ENCODE results near the gene LTB4R.
A peak's percentile ranks its signal among the peaks of the same experiment; 100 is the strongest.
"Not testable (repeated sequence)": the region's sequence is repeated elsewhere in the genome, so short reads cannot be mapped to it uniquely, and the experiment has no call there.

Gene LTB4R

GRCh38 chr14:24327914-24328313, 16.6 kb downstream of the LTB4R start:
- TF ChIP-seq, protein P1, sequence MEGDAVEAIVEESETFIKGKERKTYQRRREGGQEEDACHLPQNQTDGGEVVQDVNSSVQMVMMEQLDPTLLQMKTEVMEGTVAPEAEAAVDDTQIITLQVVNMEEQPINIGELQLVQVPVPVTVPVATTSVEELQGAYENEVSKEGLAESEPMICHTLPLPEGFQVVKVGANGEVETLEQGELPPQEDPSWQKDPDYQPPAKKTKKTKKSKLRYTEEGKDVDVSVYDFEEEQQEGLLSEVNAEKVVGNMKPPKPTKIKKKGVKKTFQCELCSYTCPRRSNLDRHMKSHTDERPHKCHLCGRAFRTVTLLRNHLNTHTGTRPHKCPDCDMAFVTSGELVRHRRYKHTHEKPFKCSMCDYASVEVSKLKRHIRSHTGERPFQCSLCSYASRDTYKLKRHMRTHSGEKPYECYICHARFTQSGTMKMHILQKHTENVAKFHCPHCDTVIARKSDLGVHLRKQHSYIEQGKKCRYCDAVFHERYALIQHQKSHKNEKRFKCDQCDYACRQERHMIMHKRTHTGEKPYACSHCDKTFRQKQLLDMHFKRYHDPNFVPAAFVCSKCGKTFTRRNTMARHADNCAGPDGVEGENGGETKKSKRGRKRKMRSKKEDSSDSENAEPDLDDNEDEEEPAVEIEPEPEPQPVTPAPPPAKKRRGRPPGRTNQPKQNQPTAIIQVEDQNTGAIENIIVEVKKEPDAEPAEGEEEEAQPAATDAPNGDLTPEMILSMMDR (IDR thresholded peaks at IDR 0.05; ENCODE audit: extremely low read depth, missing control alignments), result peak; percentile 40
- not testable (repeated sequence) for DNase-seq (ENCODE audit: low spot score)

DNA sequence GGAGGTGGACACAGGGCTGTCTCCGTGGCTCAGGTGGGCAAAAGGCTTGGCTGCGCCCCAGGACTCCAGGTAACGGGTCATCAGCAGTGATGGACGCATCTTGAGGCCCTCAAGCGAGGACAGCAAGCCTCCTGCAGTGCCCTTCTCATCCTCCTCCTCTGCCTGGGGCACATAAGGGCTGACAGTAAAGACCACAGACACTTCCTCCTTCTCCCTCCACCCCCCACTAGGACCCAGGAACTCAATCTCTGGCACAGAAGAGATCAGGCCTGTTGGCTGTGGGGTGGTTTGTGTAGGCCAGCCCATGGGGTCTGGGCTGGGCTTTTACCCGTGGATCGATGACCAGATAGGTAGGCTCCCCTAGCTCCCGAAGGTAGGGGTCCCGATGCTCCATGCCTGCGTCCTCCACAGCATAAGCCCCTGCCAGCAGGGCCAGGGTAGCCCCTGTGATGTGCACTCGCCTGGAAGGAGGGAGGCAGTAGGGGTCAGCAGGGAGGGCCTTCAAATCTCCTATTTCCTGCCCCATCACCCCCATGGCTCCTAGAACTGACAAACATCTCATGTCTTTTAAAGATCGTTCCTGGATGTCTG, 17.9 kb downstream of the LTB4R start:
- TF ChIP-seq, protein P1 (IDR thresholded peaks at IDR 0.05; ENCODE audit: extremely low read depth, missing control alignments), result no peak
- no peak for DNase-seq (ENCODE audit: low spot score)

DNA sequence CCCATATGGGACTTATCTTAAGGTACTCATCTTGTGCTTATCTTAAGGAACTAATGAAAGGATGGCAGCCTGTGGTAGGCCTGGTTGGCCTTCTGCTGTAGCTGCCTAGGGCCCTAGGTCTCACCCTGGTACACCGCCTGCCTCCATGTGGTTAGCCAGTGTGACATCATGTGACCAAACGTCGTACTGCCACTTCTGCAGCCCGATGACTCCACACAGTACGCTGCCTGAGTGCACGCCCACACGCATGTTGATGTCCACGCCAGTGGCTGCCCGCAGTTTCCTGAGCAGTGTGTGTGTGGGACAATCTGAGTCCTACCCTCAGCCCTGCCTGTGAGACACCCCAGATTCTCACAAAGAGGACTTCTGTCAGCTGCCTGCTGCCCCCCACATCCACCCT, 18.4 kb downstream of the LTB4R start:
- TF ChIP-seq, protein P1 (IDR thresholded peaks at IDR 0.05; ENCODE audit: extremely low read depth, missing control alignments), result no peak
- no peak for DNase-seq (ENCODE audit: low spot score)

GRCh38 chr14:24330973-24331674, 19.8 kb downstream of the LTB4R start:
- TF ChIP-seq, protein P1 (IDR thresholded peaks at IDR 0.05; ENCODE audit: extremely low read depth, missing control alignments), result no peak

DNA sequence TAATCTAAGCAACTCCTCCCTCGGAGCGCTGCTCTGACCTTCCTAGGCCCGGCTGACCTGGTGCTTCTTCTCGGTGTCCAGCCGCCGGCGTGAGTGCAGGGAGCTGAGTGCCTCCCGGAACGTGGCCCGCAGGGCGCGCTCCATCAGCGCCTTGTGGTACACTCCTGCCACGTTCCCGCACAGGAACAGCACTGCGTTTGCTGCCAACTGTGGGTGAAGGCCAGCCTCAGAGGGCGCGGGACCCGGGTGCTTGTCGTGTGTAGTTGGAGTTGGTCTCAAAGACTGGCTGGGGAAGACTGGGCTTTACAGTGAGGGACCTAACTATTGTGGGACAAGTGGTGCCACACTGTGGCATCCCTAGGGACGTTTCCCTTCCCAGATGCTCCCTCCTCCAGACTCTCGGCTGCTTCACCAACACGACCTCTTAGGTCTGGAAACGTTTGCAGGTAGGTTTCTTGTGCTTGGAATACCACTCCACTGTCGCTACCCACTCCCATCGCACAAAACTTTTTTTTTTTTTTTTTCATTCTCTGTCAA, 20.5 kb downstream of the LTB4R start:
- TF ChIP-seq, protein P1 (IDR thresholded peaks at IDR 0.05; ENCODE audit: extremely low read depth, missing control alignments), result no peak
- DNase-seq (ENCODE audit: low spot score), result no peak

More at GRCh38 chr14:24330973-24331674, 19.8 kb downstream of the LTB4R start:
- no peak for DNase-seq (ENCODE audit: low spot score)

GRCh38 chr14:24332268-24332993, 21.1 kb downstream of the LTB4R start:
- TF ChIP-seq, protein P1 (IDR thresholded peaks at IDR 0.05; ENCODE audit: extremely low read depth, missing control alignments), result peak; percentile 52

More at GRCh38 chr14:24332268-24332993, 21.1 kb downstream of the LTB4R start:
- DNase-seq (ENCODE audit: low spot score), result peak; percentile 93
